CD14-positive monocyte (primary cell): ENCODE results near the gene STK32C. TPM values are rescaled to one million over a fixed set of nuclear protein-coding genes. Genes with fewer than 3 reads are reported as not detected.

Experiments
- DNase-seq, 3 donors: peaks; one replicate each; pipeline ENCODE4 v3.0.0-alpha.2; 2011 to 2022
- H2AFZ ChIP-seq: 2 replicates; pipeline ENCODE4 v1.6.0; 2012; ENCODE audit warnings: mild to moderate bottlenecking, low read depth, low read length, inconsistent platforms; ENCODE audit not compliant: insufficient read depth, poor library complexity, severe bottlenecking
- H3K27ac ChIP-seq, 2 donors: 1 replicate in 1 of 2; 2 replicates in 1 of 2; pipeline ENCODE4 v1.5.1; 2012 to 2013; ENCODE audit warnings: low read length in 2 of 2, control low read depth in 1 of 2, inconsistent platforms in 1 of 2, low read depth in 1 of 2, mild to moderate bottlenecking in 1 of 2
- H3K27me3 ChIP-seq, 2 donors: one replicate each; pipeline versions ENCODE4 v1.6.0 to v1.6.1; 2011 to 2013; ENCODE audit warnings: low read length in 2 of 2; ENCODE audit not compliant: control insufficient read depth in 2 of 2, insufficient read depth in 2 of 2
- H3K36me3 ChIP-seq, 2 donors: replicated peaks in 1 of 2; 1 replicate in 1 of 2; 2 replicates in 1 of 2; pipeline versions ENCODE4 v1.5.1 to v1.6.1; 2012 to 2013; ENCODE audit warnings: low read length in 2 of 2, control low read depth in 1 of 2, inconsistent platforms in 1 of 2, mild to moderate bottlenecking in 1 of 2; ENCODE audit not compliant: insufficient read depth in 2 of 2, control insufficient read depth in 1 of 2
- H3K4me1 ChIP-seq, 2 donors: 1 replicate in 1 of 2; 2 replicates in 1 of 2; pipeline versions ENCODE4 v1.5.1 to v1.6.1; 2012 to 2013; ENCODE audit warnings: low read length in 2 of 2, control low read depth in 1 of 2, inconsistent platforms in 1 of 2, mild to moderate bottlenecking in 1 of 2, moderate library complexity in 1 of 2; ENCODE audit not compliant: insufficient read depth in 2 of 2, control insufficient read depth in 1 of 2
- H3K4me2 ChIP-seq: replicated peaks from 2 replicates; pipeline ENCODE3; 2012; ENCODE audit warnings: low read length, moderate library complexity, mild to moderate bottlenecking; ENCODE audit not compliant: poor library complexity, severe bottlenecking; ENCODE audit errors: extremely low read depth
- H3K4me3 ChIP-seq, 3 experiments: fragments of 200-600 bp in 1 of 3; sonication (generic) in 1 of 3; replicated peaks in 1 of 3; 1 replicate in 2 of 3; 2 replicates in 1 of 3; pipeline ENCODE4 v1.5.1; 2011 to 2013; ENCODE audit warnings: low read length in 3 of 3, mild to moderate bottlenecking in 3 of 3, control low read depth in 2 of 3, low read depth in 2 of 3, inconsistent platforms in 1 of 3, moderate library complexity in 1 of 3
- H3K79me2 ChIP-seq: 2 replicates; pipeline ENCODE4 v1.6.0; 2012; ENCODE audit warnings: mild to moderate bottlenecking, control low read depth, inconsistent platforms, low read length, moderate library complexity; ENCODE audit not compliant: insufficient read depth
- H3K9ac ChIP-seq: 2 replicates; pipeline ENCODE4 v1.6.0; 2017; ENCODE audit warnings: low read length, mild to moderate bottlenecking; ENCODE audit not compliant: insufficient read depth, poor library complexity, severe bottlenecking
- H3K9me3 ChIP-seq, 2 donors: replicated peaks in 1 of 2; 1 replicate in 1 of 2; 2 replicates in 1 of 2; pipeline versions ENCODE4 v1.5.1 to v1.6.1; 2012 to 2013; ENCODE audit warnings: low read length in 2 of 2, control low read depth in 1 of 2; ENCODE audit not compliant: control insufficient read depth in 1 of 2, insufficient read depth in 1 of 2
- H4K20me1 ChIP-seq: 2 replicates; pipeline ENCODE4 v1.6.0; 2012; ENCODE audit warnings: mild to moderate bottlenecking, low read length, control low read depth, moderate library complexity; ENCODE audit not compliant: insufficient read depth
- H3K27ac Mint-ChIP-seq, 7 donors: one replicate each; pipeline ENCODE4 v1.8.0; 2020; ENCODE audit warnings: mild to moderate bottlenecking in 7 of 7, mixed read lengths in 7 of 7, moderate library complexity in 6 of 7, inconsistent platforms in 2 of 7
- H3K27me3 Mint-ChIP-seq, 3 donors: one replicate each; pipeline ENCODE4 v1.8.0; 2021 to 2022; ENCODE audit warnings: low read depth in 3 of 3, mild to moderate bottlenecking in 3 of 3, mixed read lengths in 3 of 3, moderate library complexity in 3 of 3, inconsistent platforms in 1 of 3
- H3K36me3 Mint-ChIP-seq, 2 donors: one replicate each; pipeline ENCODE4 v1.8.0; 2020; ENCODE audit warnings: mixed read lengths in 2 of 2, inconsistent platforms in 1 of 2, mild to moderate bottlenecking in 1 of 2
- H3K4me1 Mint-ChIP-seq: one replicate; pipeline ENCODE4 v1.8.0; 2020; ENCODE audit warnings: mild to moderate bottlenecking, mixed read lengths
- H3K4me3 Mint-ChIP-seq, 2 donors: one replicate each; pipeline ENCODE4 v1.8.0; 2020; ENCODE audit warnings: mild to moderate bottlenecking in 2 of 2, mixed read lengths in 2 of 2, moderate library complexity in 1 of 2
- H3K9me3 Mint-ChIP-seq, 7 donors: one replicate each; pipeline ENCODE4 v1.8.0; 2020 to 2022; ENCODE audit warnings: mixed read lengths in 7 of 7, mild to moderate bottlenecking in 6 of 7, moderate library complexity in 6 of 7, inconsistent platforms in 2 of 7
- CTCF ChIP-seq: fragments of 200-600 bp; IDR thresholded peaks from one replicate; pipeline ENCODE4 v1.8.0; 2022; ENCODE audit warnings: antibody characterized with exemption, mild to moderate bottlenecking
- WGBS: methylation state at CpG from one replicate; pipeline ENCODE4 v1.1.5; 2013; ENCODE audit warnings: missing lambda C conversion rate; ENCODE audit not compliant: insufficient coverage; 5-methylcytosine and 5-hydroxymethylcytosine counted together
- intact Hi-C, 2 donors: fragments of 100-400 bp; cut with micrococcal nuclease; formaldehyde crosslinking; loops; one replicate each; pipeline versions ENCODE4 v1.15.0 to v1.15.1; 2023
- polyA plus RNA-seq, 3 donors: library from polyadenylated mRNA; depleted of rRNA in 1 of 3; unstranded in 2 of 3; stranded (reverse) in 1 of 3; fragments of 300-500 nt in 2 of 3; fragments of >200 nt in 1 of 3; fragmentation: Illumina TruSeq in 2 of 3; gene quantifications; 1 replicate in 2 of 3; 2 replicates in 1 of 3; pipeline ENCODE4 v1.2.3, GENCODE V29; 2012 to 2021

The STK32C gene
- polyA plus RNA-seq, 3 donors: 13.6 to 22.8 (median 18.4) TPM

DNA sequence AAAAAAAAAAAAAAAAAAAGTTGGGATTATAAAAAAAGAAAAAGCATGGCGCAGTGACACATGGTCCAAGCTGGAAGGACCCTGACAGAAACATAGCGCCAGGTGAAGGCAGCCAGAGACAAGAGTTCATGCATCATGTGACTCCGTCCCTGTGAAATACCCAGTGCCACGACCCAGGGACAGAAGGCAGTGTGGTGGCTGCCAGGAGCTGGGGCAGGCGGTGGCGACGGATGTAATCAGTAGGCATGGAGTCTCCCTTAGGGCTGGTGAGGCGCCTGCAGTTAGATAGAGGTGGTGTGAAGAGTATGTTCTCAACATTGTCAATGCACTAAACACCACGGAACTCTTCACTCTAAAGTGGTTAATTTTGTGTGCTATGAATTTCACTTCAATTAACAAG, 43.9 kb downstream of the STK32C start:
- Histone ChIP-seq H2AFZ (no peak overlapping the region), H4K20me1 (peaks cover 39% of the 10 kb centered on the region), H3K27me3 (no peaks in the 10 kb centered on the region), H3K4me3 (no peak overlapping the region), H3K9ac (no peak overlapping the region), H3K4me2 (no peak overlapping the region), H3K4me1 (no peaks in the 10 kb centered on the region), H3K27ac (no peak overlapping the region), H3K9me3 (peaks cover 0 to 2% of the 10 kb centered on the region in 2 donors), H3K79me2 (no peaks in the 10 kb centered on the region), H3K36me3 (no peaks in the 10 kb centered on the region)
- 97% methylated on average over 4 of the region's 9 CpGs for WGBS
- DNase-seq: no peak
- Mint-ChIP-seq H3K9me3 (peaks cover 0 to 6% (median 3%) of the 10 kb centered on the region in 7 donors), H3K27ac (no peak overlapping the region), H3K4me3 (no peak overlapping the region), H3K4me1 (peaks cover 15% of the 10 kb centered on the region), H3K36me3 (peaks cover 0 to 5% of the 10 kb centered on the region in 2 donors), H3K27me3 (peaks cover 0 to 2% (median 1%) of the 10 kb centered on the region in 3 donors)
- no peak for TF ChIP-seq CTCF
- intact Hi-C loops: no loop called here

DNA sequence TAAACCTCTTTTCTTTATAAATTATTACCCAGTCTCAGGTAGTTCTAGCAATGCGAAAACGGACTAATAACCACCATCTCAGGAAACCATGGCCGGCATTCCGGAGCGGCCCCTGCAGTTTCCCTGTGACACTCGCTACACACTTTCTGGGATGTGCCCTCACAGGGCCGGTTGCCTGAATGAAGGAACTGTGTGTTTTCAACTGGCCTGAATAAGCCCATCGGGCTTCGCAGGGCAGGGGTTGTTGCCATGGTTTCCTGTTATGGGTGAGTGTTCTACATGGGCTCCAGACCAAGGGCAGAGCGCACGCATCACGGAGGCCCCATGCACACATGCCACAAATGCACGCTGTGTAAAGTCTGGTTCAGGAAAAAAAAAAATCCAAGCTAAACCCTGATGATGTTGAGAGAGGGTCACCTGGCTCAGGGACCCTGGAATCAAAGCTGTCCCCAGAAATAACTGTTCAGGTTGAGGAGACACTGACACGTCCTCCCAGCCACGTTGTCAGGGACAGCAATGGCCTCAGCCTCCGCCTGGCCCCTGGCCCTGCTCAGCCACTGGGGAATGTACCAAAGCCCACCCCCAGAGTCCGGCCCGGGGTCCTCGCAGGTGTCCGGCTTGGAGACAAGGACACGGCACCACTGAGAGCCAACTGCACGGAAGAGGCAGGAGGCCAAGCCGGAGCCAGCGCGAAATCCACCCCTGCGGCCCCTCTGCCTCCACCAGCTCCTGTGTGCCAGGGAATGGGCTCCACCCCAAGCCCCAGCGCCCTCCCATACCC, 47.9 kb downstream of the STK32C start:
- H3K4me1 Mint-ChIP-seq: peaks cover 35% of the 10 kb centered on the region
- 92% methylated on average over 22 of the region's 27 CpGs for WGBS
- peaks cover 0 to 1% (median 0%) of the 10 kb centered on the region in 3 donors for H3K27me3 Mint-ChIP-seq
- no peak overlapping the region for H3K27ac ChIP-seq
- intact Hi-C loops: no loop called here
- H3K36me3 Mint-ChIP-seq: peaks cover 0 to 8% of the 10 kb centered on the region in 2 donors
- H3K27me3 ChIP-seq: no peaks in the 10 kb centered on the region
- H3K4me3 Mint-ChIP-seq: no peak overlapping the region
- H4K20me1 ChIP-seq: peaks cover 21% of the 10 kb centered on the region
- no peak overlapping the region for H3K4me3 ChIP-seq
- no peaks in the 10 kb centered on the region for H3K36me3 ChIP-seq
- TF ChIP-seq CTCF: no peak
- peaks cover 0 to 4% (median 0%) of the 10 kb centered on the region in 7 donors for H3K9me3 Mint-ChIP-seq
- H3K79me2 ChIP-seq: no peaks in the 10 kb centered on the region
- H3K27ac Mint-ChIP-seq: no peak overlapping the region
- H2AFZ ChIP-seq: no peak overlapping the region
- H3K4me2 ChIP-seq: no peak overlapping the region
- H3K9me3 ChIP-seq: no peaks in the 10 kb centered on the region
- no peak overlapping the region for H3K9ac ChIP-seq
- DNase-seq: no peak
- peaks cover 13% of the 10 kb centered on the region in 2 donors for H3K4me1 ChIP-seq
